SW480 (cell line): ENCODE measurements around the gene KCNH6.

Experiments
- DNase-seq: peaks from one replicate; pipeline ENCODE4 v3.0.0-alpha.2; 2016; ENCODE audit warnings: low spot score

Gene KCNH6

GRCh38 chr17:63523253-63523855, at the start of gene KCNH6:
KCNH6 (plus strand) TSS chr17:63523358; CDS start chr17:63523414, 56 bp downstream.
- DNase-seq = peak; percentile 25

GRCh38 chr17:63474174-63474573, 49.0 kb upstream of the KCNH6 start:
- peak; percentile 29 for DNase-seq

- no peak for DNase-seq
Measured at GRCh38 chr17:63474586-63475460, 48.3 kb upstream of the KCNH6 start.

- no peak for DNase-seq
Measured at GRCh38 chr17:63475491-63476412, 47.4 kb upstream of the KCNH6 start.

- no peak for DNase-seq
Measured at GRCh38 chr17:63476459-63476853, 46.7 kb upstream of the KCNH6 start.

GRCh38 chr17:63476854-63477479, 46.2 kb upstream of the KCNH6 start, which contains the start of gene ACE:
ACE (plus strand) TSS chr17:63477061; CDS start chr17:63477095, 34 bp downstream.
- DNase-seq = peak; percentile 68

GRCh38 chr17:63477480-63478440, 45.4 kb upstream of the KCNH6 start:
- peak; percentile 48 for DNase-seq

- peak; percentile 92 for DNase-seq
Measured at GRCh38 chr17:63478814-63479494, 44.2 kb upstream of the KCNH6 start.

- no peak for DNase-seq
Measured at GRCh38 chr17:63479495-63480184, 43.5 kb upstream of the KCNH6 start.

- DNase-seq = no peak
Measured at GRCh38 chr17:63480192-63480784, 42.9 kb upstream of the KCNH6 start.

- no peak for DNase-seq
Measured at GRCh38 chr17:63480826-63481487, 42.2 kb upstream of the KCNH6 start.

GRCh38 chr17:63481488-63481870, 41.7 kb upstream of the KCNH6 start:
- no peak for DNase-seq

- DNase-seq = no peak
Measured at GRCh38 chr17:63482509-63482908, 40.6 kb upstream of the KCNH6 start.

GRCh38 chr17:63483038-63483437, 40.1 kb upstream of the KCNH6 start:
- no peak for DNase-seq

GRCh38 chr17:63483655-63484575, 39.2 kb upstream of the KCNH6 start:
- DNase-seq = no peak

GRCh38 chr17:63486317-63487013, 36.7 kb upstream of the KCNH6 start:
- no peak for DNase-seq

GRCh38 chr17:63487014-63487339, 36.2 kb upstream of the KCNH6 start:
- DNase-seq = no peak
